Ammon's horn (tissue), 1 donor: ENCODE data around the gene VSIR.

ENCODE experiments used
- DNase-seq: peaks from one replicate; pipeline ENCODE4 v3.0.0-alpha.2; 2016; ENCODE audit warnings: low spot score

Gene VSIR

GRCh38 chr10:71712572-71713134 lies 60.7 kb downstream of the VSIR start:
- DNase-seq, result peak; percentile 27

DNA sequence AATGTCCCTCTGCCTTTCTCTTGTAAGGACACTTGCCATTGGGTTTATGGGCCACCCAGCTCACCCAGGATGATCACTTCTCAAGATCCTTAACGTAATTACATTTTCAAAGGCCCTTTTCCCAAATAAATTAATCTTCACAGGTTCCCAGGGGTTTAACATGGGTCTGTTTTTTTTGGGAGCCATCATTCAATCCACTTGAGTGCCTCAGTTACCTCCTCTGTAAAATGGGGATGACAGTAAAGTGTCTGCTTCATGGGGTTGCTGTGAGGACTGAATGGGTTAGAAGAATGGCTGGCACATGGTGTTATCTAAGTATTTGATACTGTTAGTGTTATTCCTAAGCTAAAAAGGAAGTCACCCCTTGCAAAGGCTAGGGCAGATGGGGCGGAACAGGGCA lies 61.1 kb downstream of the VSIR start:
- DNase-seq, result no peak

GRCh38 chr10:71711052-71711623 lies 62.2 kb downstream of the VSIR start:
- DNase-seq, result no peak

GRCh38 chr10:71710519-71710918 lies 62.8 kb downstream of the VSIR start:
- DNase-seq, result no peak

DNA sequence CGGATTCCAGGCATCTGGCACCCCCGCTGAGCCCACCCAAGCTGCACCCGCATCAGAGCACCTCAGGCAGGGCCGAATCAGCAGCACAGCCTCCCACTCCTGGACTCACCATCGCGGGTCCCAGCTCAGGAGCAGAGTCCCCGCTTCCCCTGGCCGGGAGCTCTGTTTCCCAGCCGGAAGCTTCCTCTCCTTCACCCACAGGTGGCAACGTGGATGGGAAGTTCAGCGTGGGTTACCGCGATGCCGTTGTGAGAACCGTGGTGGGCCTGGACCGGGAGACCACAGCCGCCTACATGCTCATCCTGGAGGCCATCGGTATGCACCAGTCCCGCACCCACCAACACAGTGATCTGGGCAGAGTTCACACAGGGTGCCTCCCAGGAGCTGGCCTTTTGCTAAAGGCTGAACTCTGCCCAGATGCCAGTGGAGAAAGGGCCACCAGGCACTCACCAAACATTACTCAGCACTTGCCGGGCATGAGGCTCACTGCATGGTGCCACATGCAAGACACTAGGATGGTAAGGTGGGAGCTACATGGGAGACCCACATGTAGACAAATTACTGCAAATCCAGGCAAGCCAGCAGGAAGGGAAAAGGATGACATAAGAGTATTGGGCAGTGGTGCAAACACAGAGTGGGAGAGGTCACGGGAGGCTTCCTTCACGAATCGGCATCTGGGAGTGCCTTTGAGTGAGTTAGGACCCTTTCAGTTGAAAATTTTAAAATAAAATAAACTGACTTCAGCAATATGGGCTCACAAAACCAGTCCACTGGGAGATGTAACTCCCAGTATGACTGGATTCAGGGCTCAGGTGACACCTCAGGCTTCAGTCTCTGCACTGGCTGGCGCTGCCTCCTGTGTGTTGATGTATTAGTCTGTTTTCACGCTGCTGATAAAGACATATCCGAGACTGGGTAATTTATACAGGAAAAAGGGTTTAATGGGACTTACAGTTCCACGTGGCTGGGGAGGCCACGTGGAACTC lies 64.1 kb downstream of the VSIR start:
- no peak for DNase-seq

DNA sequence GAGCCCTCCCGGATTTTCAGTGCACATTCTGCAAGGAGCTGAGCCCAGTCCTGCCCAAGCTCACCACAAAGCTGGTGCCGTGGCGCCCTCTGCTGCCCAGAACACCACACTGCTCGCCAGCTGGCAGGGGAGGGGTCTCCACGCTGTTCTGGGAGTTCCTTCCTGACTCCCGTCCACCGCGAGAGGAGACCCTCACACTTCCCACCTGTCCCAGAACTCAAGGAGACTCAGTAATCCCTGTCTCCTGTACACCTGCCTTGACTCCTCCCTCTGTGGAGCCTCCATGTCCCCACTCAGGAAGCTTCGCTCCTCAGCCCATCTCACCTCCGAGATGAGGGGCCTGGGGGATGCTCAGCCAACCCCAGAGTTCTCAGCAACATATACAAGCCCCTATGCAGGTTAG lies 65.0 kb downstream of the VSIR start:
- DNase-seq, result peak; percentile 79

DNA sequence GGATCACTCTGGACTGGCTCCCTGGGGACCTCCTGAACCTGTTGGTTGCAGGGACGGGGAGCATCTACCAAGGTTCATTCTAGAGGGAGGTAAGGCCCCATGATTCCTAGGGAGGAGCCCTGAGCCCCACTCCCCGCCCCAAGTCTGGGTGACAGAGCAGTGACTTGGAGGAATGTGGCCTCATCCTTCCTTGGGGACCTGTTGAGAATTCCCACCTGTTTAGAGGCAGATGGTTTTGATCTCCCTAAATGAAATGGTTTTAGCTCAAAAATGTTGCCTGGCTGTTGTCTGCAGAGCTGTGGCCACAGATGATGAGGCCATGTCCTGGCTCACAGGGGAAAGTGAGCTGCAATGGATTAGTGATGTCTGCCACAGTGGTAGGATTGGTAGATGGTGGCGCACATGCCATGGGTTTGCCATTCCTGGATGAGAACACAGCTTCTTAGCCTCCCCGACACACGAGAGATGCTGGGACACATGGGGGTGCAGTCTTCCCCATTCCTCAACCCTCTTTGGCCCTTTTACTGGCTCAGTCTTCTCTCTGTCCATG lies 66.0 kb downstream of the VSIR start:
- no peak for DNase-seq

DNA sequence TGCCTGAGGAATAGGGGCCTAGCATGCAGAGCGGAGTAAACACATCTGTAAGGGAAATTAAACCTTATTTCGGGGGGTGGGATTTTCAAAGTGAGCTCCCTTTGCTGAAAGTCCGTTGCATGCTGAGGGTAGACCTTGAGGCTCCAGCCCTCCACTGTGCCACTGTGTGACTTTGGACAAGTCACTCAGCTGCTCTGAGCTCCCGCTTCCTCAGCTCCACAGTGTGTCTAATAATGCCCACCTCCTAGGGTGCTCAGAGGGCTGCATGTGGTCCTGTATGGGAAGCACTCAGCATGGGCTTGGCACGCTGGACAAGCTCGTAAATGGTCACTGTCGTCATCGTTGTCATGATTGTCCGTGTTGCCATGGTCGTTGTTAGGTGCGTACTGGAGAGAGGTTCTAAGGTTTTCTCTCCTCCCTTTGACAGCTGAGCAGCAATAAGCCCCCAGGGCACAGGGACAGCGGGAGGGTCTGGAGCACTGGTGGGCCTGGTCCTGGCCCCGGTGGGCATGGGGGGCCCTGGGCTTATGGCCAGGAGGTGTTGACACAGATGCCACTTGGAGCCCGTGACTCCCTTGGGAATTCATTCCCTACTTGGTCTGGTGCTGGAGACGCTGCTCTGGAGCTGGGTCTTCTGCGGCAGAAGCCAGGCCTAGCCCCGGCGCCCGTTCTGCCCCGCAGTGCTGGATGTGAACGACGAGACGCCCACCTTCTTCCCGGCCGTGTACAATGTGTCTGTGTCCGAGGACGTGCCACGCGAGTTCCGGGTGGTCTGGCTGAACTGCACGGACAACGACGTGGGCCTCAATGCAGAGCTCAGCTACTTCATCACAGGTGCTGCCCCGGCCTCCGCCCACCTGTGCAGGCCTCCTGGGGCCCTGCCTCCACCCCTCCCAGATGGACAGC lies 66.9 kb downstream of the VSIR start:
- no peak for DNase-seq

- DNase-seq, result no peak
Measured at GRCh38 chr10:71705582-71705981, 67.7 kb downstream of the VSIR start.

DNA sequence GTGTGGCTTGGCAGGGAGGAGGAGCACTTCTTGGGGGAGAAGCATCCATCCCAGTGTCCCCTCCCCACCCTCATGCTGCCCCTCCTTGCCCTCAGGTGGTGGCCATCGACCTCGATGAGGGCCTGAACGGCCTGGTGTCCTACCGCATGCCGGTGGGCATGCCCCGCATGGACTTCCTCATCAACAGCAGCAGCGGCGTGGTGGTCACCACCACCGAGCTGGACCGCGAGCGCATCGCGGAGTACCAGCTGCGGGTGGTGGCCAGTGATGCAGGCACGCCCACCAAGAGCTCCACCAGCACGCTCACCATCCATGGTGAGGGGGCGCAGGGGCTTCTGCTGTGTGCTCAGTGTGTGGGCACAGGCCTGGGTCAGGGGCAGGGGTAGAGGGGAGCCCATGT lies 68.5 kb downstream of the VSIR start:
- DNase-seq, result no peak

- DNase-seq, result no peak
Measured at GRCh38 chr10:71703577-71703976, 69.7 kb downstream of the VSIR start.

DNA sequence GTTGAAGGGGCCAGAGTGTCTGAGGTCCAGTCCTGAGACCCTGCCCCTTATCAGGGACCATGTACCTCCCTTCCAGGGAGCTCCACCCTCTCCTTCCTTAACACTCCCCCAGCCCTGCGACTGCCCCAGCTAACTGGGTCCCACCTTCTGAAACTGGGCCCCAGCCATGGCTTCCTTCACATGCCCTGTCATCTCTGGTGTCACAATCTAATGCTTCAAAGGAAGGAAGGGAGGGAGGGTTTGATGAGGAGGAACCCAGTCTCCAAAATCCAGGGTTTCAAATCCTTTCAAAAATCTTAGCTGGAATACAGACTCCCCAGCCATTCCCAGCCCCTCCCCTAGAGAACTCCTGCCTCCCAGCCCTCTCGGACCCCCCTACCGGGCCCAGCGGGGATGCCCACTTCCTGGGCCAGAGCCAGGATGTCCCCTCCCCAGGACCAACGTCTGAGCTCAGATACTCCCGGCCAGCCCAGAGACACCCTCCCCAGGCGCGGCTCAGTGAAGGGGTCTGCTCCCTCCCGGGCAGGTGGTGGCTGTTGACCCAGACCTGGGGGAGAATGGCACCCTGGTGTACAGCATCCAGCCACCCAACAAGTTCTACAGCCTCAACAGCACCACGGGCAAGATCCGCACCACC lies 71.7 kb downstream of the VSIR start:
- no peak for DNase-seq

DNA sequence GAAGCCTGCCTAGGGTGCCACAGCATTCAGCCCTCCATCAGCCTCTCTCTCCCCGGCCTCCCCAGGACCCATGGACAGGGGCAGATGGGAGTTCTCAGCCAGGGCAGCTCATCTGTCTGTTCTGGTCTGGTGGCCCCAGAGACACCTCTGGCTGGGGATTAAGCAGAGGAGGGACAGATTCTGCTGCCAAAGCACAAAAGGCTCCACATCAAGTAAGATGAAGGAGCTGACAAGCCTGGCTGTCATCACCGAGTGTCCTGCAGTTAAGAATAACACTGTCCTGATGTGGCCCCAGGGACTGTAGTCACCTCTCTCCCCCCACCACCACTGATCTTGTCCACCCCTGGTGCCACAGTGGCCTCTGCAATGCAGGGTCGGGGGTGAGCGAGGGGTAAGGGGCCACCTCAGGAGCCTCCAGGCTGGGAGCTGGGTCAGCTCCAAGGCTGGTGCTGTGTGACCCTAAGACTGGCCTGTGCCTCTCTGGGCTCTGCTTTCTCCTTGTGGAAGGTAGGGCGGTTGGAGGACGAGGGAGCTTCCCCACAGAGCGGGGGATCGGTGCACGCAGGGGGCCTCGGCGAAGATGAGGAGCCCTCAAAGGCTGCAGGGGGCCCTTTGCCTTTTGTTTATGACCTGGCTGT lies 72.5 kb downstream of the VSIR start:
- no peak for DNase-seq

DNA sequence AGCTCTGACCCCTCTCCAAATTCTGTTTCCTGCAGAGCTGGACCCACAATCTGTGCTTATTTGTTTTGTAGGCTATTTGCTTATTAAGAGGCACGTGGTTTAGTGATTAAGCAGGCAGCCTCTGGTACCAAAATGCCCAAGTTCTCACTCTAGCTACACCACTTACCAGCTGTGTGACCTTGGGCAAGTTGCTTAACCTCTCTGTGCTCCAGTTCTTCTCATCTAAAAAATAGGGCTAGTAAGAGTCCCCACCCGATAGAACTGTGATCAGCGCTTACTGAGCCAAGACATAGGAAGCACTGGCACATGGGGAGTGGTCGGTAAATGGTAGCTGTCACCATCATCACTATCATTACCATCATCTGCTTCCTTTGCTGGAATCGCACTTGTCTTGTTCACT lies 74.6 kb downstream of the VSIR start:
- DNase-seq, result no peak

DNA sequence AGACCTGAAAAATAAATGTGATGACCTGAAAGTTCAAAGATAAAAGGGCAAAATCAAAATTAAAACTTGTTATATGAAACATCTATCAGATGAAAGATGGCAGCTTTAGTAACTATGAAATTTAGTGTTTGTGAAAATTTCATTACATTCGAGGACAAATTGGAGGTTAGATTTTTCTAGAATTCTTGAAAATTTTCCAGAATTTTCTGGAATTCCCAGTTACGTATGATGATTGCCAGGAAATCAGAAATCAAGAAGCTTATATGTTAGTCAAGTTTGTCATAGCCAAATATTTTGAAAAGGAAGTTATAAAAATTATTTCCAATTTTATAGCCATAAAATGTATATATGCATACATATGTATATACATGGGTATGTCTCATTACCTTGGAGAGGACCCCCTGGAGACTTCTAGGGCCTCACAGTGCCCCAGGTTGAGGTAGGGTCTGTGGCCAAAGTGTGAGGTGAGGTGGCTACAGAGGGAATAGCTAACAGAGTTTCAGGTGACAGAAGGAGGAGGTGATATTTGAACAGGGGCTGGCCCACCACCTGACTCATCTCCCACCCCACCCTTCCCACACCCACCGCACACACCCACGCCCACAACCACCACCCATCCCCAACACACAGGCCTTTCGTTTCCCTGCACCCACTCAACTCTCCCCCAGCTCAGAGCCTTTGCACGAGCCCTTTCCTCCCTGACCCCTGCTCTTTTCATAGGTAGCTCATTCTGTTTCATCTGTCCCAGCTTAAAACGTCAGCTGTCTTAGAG lies 75.2 kb downstream of the VSIR start:
- no peak for DNase-seq
